ENCODE results near the gene SPDEF. TPM values are rescaled to one million over a fixed set of nuclear protein-coding genes. Genes with fewer than 3 reads are reported as not detected.

Gene SPDEF
- total and polyA plus RNA-seq, 5 experiments from 2014 or later = not detected

- Mint-ChIP-seq H3K27ac (peak overlapping the region in 2 of 10 donors; percentile 76 to 89), H3K36me3 (no peaks in the 10 kb centered on the region), H3K4me3 (no peak overlapping the region), H3K9me3 (no peaks in the 10 kb centered on the region), H3K4me1 (no peaks in the 10 kb centered on the region), H3K27me3 (peaks cover 4 to 15% (median 7%) of the 10 kb centered on the region in 5 donors)
- POLR2A ChIA-PET = no interaction called here
- ATAC-seq = no peak
- DNase-seq = no peak
Observed at GRCh38 chr6:34568341-34569201, 12.4 kb upstream of the SPDEF start.

- ATAC-seq (no peak), DNase-seq (no peak)
- Mint-ChIP-seq H3K36me3 (no peaks in the 10 kb centered on the region), H3K4me1 (no peaks in the 10 kb centered on the region), H3K9me3 (no peaks in the 10 kb centered on the region), H3K27me3 (peaks cover 4 to 15% (median 8%) of the 10 kb centered on the region in 5 donors), H3K27ac (peak overlapping the region in 1 of 10 donors; percentile 7), H3K4me3 (peak overlapping the region in 1 of 10 donors; percentile 10)
- POLR2A ChIA-PET = interaction anchor here (0.7 kb wide), 1 partner anchor 34 kb away, joined by 4 read pairs; no protein-coding TSS in a partner anchor
Observed at GRCh38 chr6:34566830-34567546, 10.9 kb upstream of the SPDEF start.

DNA sequence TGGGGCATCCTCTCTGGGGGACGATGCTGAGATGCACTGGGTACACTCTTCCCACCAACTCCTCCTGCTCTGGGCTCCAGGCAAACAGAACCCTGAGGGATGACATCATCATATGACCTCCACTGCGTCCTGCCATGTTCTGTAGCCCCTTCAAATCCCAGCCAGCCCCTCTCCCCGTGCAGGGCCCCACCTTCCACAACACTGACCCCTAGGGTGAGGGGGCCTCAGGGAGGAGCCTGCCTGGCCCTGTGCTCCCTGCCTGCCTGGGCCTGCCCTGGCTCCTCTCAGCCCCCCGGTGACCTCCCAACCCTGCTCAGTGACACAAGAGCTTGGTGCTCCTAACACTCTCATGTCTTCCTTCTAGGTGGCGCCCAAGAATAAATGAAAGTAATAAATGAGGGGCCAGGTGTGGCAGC, 9.6 kb upstream of the SPDEF start:
- ATAC-seq = no peak
- Mint-ChIP-seq H3K27ac (peak overlapping the region in 1 of 10 donors; percentile 34), H3K4me3 (no peak overlapping the region), H3K4me1 (no peaks in the 10 kb centered on the region), H3K36me3 (no peaks in the 10 kb centered on the region), H3K27me3 (peaks cover 3 to 15% (median 8%) of the 10 kb centered on the region in 5 donors), H3K9me3 (no peaks in the 10 kb centered on the region)
- POLR2A ChIA-PET = no interaction called here
- DNase-seq = no peak

DNA sequence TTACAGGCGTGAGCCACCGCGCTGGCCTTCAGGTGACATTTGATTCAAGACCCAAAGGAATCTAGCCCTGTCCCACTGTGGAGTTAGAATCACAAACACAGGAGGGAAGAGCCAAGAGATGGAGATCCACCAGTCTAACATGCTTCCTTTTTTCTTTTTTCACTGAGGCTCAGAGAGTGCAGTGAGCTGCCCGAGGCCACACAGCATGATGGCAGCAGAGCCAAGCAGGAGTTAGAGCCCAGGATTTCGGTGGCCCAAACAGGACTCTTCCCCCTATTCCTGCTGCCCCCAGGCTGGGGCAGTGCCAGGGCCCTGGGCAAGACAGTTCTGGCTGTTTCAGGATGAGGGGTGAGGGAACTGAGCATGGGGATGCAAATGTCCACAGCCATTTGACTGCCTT, 8.1 kb upstream of the SPDEF start:
- Mint-ChIP-seq H3K4me3 (no peak overlapping the region), H3K36me3 (no peaks in the 10 kb centered on the region), H3K9me3 (peaks cover 0 to 3% (median 0%) of the 10 kb centered on the region in 9 donors), H3K4me1 (no peaks in the 10 kb centered on the region), H3K27me3 (peaks cover 3 to 15% (median 8%) of the 10 kb centered on the region in 5 donors), H3K27ac (peak overlapping the region in 1 of 10 donors; percentile 49)
- DNase-seq (no peak), ATAC-seq (no peak)
- POLR2A ChIA-PET = no interaction called here

DNA sequence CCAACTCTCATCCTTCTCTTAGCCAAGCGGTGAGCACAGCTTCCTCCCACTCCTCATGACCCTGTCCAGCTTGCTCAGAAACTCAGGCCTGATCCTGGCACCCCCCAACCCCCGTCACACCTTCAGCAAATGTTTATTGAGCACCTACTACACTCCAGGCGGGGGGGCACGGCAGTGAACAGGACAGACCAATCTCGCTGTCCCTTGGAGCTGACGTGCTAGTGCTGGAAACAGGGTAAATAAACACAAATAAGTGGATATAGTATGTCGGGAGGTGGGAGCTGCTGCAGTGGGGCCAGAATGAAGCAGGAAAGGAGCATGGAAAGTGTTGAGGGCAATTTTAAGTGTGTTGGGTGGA, 7.4 kb upstream of the SPDEF start:
- Mint-ChIP-seq H3K9me3 (peaks cover 0 to 7% (median 0%) of the 10 kb centered on the region in 9 donors), H3K27ac (no peak overlapping the region), H3K4me3 (no peak overlapping the region), H3K4me1 (no peaks in the 10 kb centered on the region), H3K27me3 (peaks cover 3 to 12% (median 8%) of the 10 kb centered on the region in 5 donors), H3K36me3 (no peaks in the 10 kb centered on the region)
- DNase-seq (no peak), ATAC-seq (no peak)
- POLR2A ChIA-PET = no interaction called here

- H3K27me3 Mint-ChIP-seq = peaks cover under 1 to 12% (median 7%) of the 10 kb centered on the region in 5 donors
Observed at GRCh38 chr6:34562861-34563512, 6.9 kb upstream of the SPDEF start.

DNA sequence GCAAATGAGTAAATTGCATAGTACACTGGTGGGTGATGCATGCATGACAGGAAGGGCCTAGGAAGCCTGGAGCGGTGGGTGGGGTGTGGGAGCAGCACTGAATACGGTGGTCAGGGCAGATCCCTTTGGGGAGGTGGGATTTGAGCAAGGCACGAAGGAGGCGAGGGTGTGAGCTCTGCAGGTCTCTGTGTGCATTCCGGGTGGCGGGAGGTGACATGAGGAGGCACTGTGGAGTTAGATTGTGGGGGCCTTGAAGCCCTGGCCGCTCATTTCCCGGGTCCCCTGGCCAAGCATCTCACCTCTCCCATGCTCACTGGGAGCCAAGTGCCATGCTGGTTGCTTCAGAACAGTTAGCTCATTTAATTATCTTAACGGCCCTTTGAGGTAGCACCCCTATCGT, 6.2 kb upstream of the SPDEF start:
- no peak for ATAC-seq
- POLR2A ChIA-PET = no interaction called here
- Mint-ChIP-seq H3K27me3 (peaks cover 0 to 10% (median 5%) of the 10 kb centered on the region in 5 donors), H3K4me3 (no peak overlapping the region), H3K36me3 (no peaks in the 10 kb centered on the region), H3K27ac (no peak overlapping the region), H3K9me3 (peaks cover 0 to 7% (median 0%) of the 10 kb centered on the region in 9 donors), H3K4me1 (no peaks in the 10 kb centered on the region)
- DNase-seq = no peak

More at GRCh38 chr6:34562861-34563512, 6.9 kb upstream of the SPDEF start:
- ATAC-seq (no peak), DNase-seq (no peak)
- Mint-ChIP-seq H3K27ac (no peak overlapping the region), H3K9me3 (peaks cover 0 to 7% (median 0%) of the 10 kb centered on the region in 9 donors), H3K4me1 (no peaks in the 10 kb centered on the region), H3K4me3 (no peak overlapping the region), H3K36me3 (no peaks in the 10 kb centered on the region)
- POLR2A ChIA-PET = no interaction called here

GRCh38 chr6:34561227-34561530, 5.0 kb upstream of the SPDEF start:
- H3K27me3 Mint-ChIP-seq = peaks cover 0 to 7% (median 3%) of the 10 kb centered on the region in 5 donors
- H3K4me3 Mint-ChIP-seq = no peak overlapping the region
- POLR2A ChIA-PET = no interaction called here
- DNase-seq (no peak), ATAC-seq (no peak)
- no peaks in the 10 kb centered on the region for H3K36me3 Mint-ChIP-seq
- H3K4me1 Mint-ChIP-seq = peaks cover 0 to 2% (median 0%) of the 10 kb centered on the region in 4 donors
- H3K27ac Mint-ChIP-seq = no peak overlapping the region
- peaks cover 0 to 7% (median 0%) of the 10 kb centered on the region in 9 donors for H3K9me3 Mint-ChIP-seq

- peaks cover 0 to 2% (median 0%) of the 10 kb centered on the region in 4 donors for H3K4me1 Mint-ChIP-seq
- peaks cover 0 to 7% (median 0%) of the 10 kb centered on the region in 9 donors for H3K9me3 Mint-ChIP-seq
- H3K36me3 Mint-ChIP-seq = no peaks in the 10 kb centered on the region
- no peak overlapping the region for H3K27ac Mint-ChIP-seq
- DNase-seq (no peak), ATAC-seq (no peak)
- no peak overlapping the region for H3K4me3 Mint-ChIP-seq
- POLR2A ChIA-PET = no interaction called here
- H3K27me3 Mint-ChIP-seq = peaks cover 0 to 4% (median 1%) of the 10 kb centered on the region in 5 donors
Observed at GRCh38 chr6:34560366-34561226, 4.5 kb upstream of the SPDEF start.

- H3K4me3 Mint-ChIP-seq = no peak overlapping the region
- no peak for DNase-seq
- H3K27me3 Mint-ChIP-seq = peaks cover 0 to 4% (median 0%) of the 10 kb centered on the region in 5 donors
- peak overlapping the region in 2 of 10 donors; percentile 46 to 79 for H3K27ac Mint-ChIP-seq
- peaks cover 0 to 7% (median 0%) of the 10 kb centered on the region in 9 donors for H3K9me3 Mint-ChIP-seq
- no peaks in the 10 kb centered on the region for H3K36me3 Mint-ChIP-seq
- POLR2A ChIA-PET = no interaction called here
- ATAC-seq = no peak
- H3K4me1 Mint-ChIP-seq = peaks cover 0 to 5% (median 2%) of the 10 kb centered on the region in 4 donors
Observed at GRCh38 chr6:34559651-34560365, 3.7 kb upstream of the SPDEF start.

DNA sequence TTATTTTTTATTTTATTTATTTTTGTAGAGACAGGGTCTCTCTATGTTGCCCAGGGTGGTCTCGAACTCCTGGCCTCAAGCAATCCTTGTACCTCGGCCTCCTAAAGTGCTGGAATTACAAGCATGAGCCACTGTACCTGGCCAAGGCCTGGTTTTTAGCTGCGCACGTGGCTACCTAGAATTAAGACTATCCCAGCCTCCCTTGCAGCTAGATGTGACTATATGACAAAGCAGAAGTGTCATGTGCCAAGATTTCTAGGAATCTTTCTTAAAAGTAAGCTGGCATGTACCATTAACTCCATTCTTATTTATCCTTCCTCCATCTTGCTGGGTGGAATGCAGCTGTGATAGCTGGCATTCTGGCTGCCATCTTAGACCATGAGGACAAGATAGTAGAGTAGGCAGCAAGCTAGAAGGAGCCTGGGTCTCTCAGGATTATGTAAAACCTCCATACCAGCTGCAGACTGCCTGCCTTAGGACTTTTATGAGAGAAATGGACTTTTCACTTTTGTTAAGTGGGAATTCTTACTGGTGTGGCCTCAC, 2.1 kb upstream of the SPDEF start:
- no peaks in the 10 kb centered on the region for H3K36me3 Mint-ChIP-seq
- ATAC-seq = no peak
- peaks cover 0 to 11% (median 6%) of the 10 kb centered on the region in 4 donors for H3K4me1 Mint-ChIP-seq
- no peak overlapping the region for H3K4me3 Mint-ChIP-seq
- DNase-seq = no peak
- peaks cover 0 to 7% (median 0%) of the 10 kb centered on the region in 9 donors for H3K9me3 Mint-ChIP-seq
- POLR2A ChIA-PET = no interaction called here
- no peaks in the 10 kb centered on the region for H3K27me3 Mint-ChIP-seq
- no peak overlapping the region for H3K27ac Mint-ChIP-seq
